ENCODE results near the gene ZNF697.

ZNF697 gene

DNA sequence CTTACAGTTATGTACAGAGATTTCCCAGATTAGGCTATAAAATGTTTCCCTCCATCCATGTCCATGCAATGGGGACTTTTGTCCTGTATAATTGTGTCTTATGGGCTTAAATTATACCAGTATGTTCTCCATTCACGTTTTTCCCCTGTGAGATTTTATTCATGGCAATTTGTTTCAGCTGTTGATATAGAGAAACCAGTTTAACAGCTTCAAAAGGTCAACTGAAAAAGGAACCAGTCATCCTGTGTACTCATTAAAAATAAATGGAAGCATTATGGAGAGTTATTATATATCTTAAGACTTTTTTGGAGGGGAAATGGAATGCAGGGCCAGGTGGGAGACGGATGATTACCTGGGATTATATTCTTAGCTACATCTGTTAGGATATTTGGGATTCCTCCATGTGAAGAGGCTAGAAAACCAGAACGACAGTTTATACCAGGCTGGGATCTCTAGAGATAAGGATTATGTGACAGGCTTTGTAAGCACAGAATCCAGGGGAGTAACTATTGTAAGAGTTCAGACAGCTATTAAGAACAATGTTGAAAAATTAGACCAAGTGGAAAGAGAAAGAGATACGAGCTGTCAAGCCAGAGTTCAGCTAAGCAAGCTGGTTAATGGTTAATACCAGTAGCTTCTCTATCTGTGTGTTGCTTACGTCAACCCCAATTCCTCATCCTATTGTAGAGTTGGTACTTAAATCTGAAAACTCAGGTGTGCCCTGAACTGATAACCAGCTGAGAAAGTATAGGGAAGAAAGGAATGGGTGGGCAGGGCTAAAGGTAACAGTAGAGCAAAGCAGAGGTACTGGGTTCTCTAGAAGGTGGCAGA lies 12.4 kb upstream of the ZNF697 start:
- peak; percentile 53 for DNase-seq

DNA sequence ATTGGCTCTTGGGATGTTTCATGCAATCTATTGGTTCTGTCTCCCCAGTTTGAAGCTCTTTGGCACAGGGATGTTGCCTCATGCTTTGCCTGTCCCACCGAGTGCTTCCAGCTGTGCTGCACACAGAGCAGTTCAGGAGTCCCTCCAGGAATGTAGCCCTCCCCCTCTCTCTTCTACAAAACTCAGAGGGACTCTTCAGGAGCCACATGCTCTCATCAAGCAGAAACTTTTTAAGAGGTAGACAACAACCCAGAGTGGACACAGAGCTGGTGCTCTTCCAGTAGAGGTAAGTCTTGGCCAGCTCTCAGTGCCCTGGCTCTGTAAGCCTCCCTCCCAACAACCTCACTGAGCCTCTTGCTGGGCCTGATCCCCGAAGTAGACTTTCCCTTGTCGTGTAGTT lies 11.6 kb upstream of the ZNF697 start:
- DNase-seq = peak; percentile 13

DNA sequence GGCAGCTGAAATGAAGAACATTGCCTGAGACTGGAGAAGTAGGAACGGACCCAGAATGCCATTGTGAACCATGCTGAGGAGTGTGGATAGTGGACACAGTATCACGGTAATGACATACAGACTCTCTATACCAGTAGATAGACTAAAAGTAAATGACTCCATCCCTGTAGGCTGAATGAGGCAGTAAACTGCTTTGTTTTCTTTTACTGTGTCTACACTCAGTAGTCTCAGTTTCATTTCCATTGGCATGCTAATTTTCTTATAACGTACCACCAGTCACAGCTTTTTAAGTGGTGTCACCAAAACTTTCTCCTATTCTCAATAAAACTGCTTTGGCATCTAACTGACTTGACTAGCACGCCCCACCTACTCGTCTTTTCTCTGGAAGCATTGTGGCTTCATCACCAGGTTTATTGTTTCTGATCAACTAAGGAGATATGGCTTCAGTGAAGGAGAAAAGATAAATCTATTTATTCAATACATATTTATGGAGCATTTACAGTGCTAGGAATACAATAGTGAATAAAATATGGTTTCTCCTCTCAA lies 8.4 kb upstream of the ZNF697 start:
- no peak for DNase-seq

DNA sequence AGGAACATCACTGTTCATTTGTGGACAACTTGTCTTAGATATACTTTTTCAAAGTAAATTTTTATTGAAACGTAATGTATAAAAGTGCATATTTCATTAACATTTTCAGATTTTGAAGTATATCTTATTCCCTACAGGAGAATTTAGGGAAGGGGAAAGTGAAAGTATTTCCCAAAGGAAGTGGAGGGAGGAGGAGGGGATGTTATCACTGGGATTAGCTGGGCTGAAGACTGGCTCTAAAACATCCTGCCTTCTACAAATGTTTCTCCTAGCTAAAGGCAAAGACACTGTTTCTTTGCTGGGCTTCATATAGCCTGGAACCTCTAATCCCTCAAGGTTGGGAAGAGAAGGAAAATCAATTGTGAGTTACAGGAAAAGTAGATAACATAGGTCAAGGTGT lies 7.1 kb upstream of the ZNF697 start:
- no peak for DNase-seq

DNA sequence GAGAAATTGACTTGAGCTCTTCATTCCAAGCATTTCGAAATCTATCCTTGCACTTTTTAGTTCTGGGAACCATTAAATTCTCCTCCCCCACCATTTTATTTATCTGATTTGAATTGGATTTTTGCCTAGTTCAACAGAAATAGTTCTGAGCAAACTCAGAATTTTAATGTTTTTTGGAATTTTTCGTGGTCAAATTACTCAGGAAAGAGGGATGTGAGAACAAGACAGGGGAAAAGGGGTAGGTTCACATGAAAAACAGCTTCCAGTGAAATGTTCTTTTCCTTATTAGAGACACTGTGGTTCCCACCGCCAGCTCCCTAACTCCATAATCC lies 5.7 kb upstream of the ZNF697 start:
- DNase-seq = no peak

DNA sequence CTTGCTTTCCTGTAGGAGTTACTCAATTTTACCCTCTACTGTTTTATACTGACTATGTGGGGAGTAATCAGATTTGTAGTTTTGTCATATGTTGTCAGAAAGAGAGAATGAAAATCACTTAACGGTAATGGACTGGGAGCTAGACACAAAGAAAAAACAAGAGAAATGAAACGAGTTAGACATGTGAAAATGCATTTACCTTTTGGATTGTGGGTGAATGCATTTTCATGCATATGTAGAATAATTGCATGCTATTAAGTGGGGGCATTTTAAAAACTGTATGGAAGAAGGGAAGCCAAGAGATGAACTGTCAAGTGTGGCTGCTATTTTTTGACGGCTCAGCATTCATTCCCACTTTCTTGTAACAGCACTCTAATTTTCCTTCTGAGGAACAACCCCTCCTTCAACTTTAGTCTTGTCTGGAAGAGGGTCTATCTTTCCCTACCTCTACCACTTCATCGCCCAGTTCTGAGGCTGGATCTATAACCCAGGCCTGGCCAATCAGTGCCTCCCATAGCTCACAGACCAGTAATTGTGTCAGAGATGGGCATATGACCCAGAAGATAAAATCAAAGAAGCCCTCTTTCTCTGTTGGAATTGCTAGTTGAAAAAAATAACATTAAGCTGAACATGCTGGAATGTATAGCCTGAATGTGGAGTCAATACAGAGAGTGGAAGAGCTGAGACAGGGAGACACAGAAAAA lies 5.2 kb upstream of the ZNF697 start:
- DNase-seq = no peak

DNA sequence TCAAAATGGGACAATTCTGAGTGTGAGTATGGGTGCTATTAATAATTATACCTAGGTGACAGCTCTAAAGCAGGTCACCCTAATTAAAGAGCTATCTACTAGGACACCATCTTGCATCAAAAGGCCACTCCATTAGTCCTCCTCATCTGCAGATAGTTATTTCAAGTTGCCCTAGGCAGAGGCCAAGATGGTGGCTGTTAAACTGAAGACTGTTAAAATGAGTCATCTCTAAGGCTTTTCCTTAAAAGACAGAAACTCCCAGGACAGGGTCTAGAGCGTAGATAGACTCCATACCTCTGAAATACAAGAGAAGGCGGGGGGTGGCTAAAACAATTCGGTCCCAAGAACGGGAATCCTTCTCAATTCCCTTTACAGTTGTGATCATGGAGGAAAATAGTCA lies 4.5 kb upstream of the ZNF697 start:
- no peak for DNase-seq

DNA sequence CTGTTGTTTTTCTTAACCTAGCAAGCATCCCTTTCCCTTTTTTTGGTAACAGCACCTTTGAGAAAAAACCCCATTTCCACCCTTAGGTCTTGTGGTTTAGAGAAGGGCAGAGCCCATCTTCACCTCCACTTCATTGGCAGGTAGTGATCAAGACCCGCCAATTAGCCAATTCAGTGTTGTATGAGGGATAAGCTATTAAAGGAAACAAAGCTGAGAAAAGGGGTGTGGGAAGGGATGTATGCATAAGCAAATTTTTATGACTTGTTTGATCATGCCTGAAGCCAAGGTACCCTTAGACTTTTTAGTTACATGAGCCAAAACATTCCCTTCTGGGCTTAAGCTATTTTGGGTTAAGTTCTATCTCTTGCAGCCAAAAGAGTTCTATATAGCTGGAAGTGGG lies 3.6 kb upstream of the ZNF697 start:
- no peak for DNase-seq

DNA sequence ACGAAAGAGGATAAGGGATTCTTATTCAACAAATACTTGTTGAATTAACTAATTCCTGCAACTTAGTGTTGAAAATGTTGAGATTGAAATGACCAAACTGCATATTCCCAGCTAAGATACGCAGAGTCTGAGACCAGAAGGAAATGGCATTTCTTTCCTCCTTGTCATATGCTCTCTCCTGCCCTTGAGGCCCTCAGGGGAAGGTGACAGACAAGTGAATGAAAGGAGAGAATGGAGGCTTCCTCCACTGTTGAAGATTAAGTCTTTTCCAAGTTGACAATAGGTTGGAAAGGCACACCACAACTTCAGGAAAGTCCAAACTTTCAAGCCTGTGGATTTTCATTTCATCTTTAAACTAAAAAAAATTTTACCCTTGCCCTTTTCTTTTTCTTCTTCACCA lies 3.1 kb upstream of the ZNF697 start:
- no peak for DNase-seq

DNA sequence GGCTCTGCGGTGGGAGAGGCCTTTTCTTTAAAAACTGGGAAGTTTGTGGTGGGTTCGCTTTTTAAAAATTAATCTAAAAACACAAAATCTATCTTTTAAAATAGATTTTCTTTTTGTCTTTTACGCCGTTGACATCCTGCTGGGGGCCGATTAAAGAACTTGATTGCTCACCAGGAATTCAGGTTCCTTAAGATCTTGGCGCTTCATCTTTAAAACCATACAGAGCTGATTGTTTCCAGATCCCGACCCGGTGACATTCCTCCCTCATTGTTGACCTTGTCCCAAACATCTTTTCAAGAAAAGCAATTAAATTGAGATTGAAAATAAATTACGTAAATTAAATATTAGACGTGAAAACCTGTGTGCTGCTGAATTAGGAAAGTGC lies 546 bp upstream of the ZNF697 start:
- no peak for DNase-seq

DNA sequence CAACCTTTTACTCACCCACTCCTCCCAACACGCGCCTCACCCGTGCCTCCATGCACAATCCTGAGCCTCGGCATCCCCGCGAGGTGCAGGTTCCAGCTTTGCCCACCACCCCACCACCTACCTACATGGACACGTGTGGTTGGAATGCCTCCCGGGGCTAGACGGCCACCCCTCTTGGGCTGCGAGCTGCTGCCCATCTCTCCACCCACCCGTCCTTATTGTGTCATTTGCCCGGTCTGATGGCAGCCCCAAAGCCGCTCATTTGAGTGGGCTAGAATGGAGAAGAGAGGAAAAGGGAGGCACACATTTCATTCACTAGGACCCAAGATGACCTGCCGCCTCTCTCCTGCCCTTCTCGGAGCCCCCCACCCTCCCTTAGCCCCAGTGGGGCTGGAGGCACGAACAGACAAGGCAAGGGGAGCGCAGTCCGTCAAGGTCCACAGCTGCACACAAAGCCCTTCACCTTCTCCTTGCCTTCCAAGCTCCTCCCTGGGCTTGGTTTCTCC lies 785 bp downstream of the ZNF697 start:
- peak; percentile 44 for DNase-seq

DNA sequence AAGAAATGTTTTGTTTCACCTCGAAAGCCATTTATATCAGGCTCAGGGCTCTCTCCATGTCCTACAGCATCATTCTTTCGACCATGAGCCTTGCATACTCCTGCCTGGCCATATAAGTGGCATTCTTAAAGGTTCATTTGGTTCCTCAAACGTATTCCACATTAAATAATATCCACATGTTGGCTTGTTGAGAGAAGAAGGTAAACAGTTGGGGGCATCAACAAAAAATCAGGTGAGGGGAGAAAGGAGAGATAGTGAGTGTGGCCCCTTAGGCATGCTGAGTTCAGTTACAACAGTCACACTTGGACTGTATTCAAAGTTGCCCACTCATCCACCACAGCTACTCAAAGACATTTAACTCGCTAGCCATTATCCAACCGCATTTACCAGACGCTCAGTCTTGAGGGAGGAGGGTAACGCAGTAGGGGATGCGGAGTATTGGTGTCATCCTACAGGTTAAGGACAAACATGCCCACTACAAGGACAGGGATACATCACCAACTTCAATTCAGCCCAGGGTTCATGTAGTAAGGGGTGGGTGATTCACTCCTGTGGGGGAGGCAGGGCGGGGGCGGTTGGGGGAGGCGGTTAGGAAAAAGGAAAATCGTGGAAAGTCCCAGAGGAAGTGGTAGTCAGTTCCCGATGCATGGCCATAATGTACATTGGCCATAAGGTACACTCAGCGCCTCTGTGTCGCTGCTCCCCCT lies 1.4 kb downstream of the ZNF697 start:
- DNase-seq = peak; percentile 30

GRCh38 chr1:119639109-119639508 lies 9.0 kb downstream of the ZNF697 start:
- no peak for DNase-seq

DNA sequence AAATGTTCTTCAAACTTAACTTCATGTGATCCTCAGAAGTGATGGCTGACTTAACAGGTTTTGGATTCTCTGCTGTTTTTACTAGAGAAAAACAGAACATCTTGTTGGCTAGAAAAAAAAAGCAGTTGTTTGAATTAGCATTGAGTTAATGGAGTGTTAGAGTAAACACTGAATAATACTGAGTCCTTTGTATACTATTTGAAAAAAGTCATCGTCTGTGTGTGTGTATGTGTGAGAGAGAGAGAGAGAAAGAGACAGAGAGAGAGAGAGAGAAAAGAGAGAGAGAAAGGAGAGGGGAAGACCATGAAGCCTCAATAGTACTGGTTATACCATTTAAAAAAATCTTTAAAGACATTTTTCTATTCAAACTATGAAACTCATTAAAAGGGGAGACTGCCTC lies 10.4 kb downstream of the ZNF697 start:
- no peak for DNase-seq

DNA sequence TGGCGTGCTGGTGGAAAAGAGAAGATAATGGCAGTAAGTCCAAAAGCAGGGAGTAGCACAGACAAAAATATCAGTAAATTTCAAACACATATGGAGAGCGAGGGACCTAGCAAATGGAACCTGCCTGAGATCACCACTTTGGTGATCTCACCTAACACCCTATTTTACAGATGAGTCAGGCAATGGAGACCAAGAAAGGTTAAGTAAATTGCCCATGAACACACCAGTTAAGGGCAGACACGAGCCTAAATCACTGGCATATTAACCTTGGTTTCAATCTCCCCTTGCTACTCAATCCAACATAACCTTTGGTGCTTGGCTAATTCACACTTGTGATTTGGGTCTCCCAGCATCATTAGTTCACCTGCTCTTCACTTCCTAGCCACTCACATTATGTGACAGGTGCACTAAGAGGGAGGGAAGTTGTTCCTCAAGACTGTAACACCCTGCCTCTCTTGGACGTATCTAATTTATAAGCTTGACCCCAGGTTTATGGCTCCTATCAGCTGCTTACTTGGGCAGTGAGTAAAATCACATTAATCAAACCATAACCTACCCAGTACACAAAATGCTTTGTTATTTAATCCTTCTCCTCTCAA lies 11.5 kb downstream of the ZNF697 start:
- DNase-seq = no peak

DNA sequence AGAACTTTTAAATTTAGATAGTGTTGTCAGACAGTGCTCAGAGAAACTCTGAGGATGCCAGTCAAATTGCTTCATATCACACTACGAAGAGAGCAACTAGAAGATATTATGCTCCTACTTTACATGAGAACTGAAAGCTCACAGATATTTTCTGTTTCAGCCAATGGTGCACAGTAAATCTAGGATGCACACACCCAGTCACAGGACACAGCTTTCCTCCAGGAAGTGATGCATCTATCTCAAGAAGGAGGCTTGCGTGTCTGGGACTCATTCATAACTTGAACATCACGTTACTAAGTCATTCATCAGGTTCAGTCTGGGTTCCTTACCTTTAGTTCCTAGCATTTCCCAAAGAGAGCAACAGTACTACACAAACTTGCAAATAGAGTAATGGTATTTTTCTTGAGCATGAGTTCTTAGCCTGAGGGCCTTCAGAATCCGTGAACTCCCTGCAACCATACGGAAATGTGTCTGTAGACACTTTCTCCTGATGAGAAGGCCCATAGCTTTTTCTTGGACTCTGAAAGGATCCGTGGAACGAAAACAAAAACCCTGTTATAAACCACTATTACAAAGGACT lies 12.2 kb downstream of the ZNF697 start:
- DNase-seq = no peak

DNA sequence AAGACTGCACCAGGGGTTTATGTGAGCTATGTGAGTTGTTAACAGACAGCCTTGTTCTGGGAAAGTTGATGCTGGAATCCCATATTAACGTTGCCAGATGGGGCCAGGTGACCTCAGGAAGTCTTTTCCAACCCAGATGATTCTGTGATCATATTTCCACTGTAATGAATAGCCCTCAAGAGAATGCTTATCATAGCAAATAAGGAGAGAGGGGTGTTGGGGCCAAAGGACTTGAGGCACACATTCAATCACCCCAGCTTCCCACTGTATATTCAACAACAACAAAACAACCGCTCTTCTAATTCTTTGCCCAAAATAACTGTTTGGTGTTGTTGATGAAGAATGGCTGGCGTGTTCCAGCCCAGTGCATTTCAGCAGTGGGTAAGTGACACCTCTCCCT lies 14.1 kb downstream of the ZNF697 start:
- no peak for DNase-seq

DNA sequence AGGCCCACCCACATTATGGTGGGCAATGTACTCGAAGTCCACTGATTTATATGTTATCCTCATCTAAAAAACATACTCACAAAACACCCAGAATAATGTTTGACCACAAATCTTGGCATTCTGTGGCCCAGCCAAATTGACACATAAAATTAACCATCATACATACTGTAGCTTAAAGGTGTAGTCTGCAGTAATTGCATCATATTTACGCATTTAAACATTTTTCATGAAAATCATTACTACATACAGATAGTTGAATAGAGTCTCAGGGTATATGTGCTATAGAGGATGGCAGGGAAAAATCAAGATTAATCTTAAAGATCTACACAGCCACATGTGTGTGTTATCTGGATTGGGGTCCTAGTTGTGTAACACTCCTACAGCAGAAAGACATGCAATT lies 14.5 kb downstream of the ZNF697 start:
- DNase-seq = no peak

GRCh38 chr1:119632841-119633240 lies 15.2 kb downstream of the ZNF697 start:
- no peak for DNase-seq

GRCh38 chr1:119632103-119632490 lies 16.0 kb downstream of the ZNF697 start:
- DNase-seq = no peak

DNA sequence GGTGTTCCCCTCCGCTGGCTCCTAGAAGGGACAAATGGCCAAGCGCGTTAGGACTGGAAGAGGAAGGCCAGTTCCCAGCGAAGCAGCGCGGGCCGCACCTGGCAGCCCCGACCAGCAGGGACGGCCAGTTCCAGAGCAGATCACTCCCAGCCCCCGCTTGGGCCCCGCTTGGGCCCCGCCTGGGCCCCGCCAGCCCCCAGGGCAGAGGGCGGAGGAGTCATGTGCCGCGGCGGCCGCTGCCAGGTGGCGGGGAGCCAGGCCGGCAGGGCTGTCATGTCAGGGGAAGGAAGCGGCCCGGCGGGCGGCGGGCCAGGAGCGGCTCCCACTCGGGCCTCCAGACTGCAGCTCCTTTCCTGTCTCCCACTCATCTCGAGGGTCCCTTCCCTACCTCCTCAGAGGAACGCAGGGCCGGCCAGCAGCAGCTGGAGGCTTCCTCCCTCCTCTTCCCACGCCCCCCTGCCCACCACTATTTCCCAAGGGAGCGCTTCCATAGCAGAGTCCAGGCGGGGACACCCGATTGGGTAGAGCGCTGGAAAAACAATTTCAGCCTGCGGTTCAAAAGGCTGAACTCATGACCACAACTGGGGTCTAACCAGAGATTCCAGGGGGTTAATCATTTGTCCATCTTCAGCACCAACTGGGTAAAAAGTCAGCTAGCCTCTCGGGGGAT lies 16.5 kb downstream of the ZNF697 start:
- DNase-seq = no peak

GRCh38 chr1:119631086-119631432 lies 17.0 kb downstream of the ZNF697 start:
- no peak for DNase-seq

Measured in NCI-H82 (cell line).